Ovary (tissue), 3 donors: ENCODE data around the gene DCAF8L1.

Source experiments
- POLR2A ChIP-seq: fragments of 450-650 bp; IDR thresholded peaks from one replicate; pipeline ENCODE4 v1.6.1; 2017; ENCODE audit warnings: antibody characterized with exemption, mild to moderate bottlenecking, moderate library complexity
- TF ChIP-seq, protein P1 (sequence below), 3 donors: fragments of 450-650 bp in 2 of 3; fragments of 200-600 bp in 1 of 3; IDR thresholded peaks; one replicate each; pipeline versions ENCODE4 v1.5.1 to v1.8.0; 2016 to 2022; ENCODE audit warnings: antibody characterized with exemption in 3 of 3, mild to moderate bottlenecking in 1 of 3
- donor health status: DM: no; HTN: no; CAD: no.

- TF ChIP-seq, protein P1, sequence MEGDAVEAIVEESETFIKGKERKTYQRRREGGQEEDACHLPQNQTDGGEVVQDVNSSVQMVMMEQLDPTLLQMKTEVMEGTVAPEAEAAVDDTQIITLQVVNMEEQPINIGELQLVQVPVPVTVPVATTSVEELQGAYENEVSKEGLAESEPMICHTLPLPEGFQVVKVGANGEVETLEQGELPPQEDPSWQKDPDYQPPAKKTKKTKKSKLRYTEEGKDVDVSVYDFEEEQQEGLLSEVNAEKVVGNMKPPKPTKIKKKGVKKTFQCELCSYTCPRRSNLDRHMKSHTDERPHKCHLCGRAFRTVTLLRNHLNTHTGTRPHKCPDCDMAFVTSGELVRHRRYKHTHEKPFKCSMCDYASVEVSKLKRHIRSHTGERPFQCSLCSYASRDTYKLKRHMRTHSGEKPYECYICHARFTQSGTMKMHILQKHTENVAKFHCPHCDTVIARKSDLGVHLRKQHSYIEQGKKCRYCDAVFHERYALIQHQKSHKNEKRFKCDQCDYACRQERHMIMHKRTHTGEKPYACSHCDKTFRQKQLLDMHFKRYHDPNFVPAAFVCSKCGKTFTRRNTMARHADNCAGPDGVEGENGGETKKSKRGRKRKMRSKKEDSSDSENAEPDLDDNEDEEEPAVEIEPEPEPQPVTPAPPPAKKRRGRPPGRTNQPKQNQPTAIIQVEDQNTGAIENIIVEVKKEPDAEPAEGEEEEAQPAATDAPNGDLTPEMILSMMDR (IDR thresholded peaks at IDR 0.05) = no peak
- no peak for TF ChIP-seq POLR2A
Observed at GRCh38 chrX:27966492-27966891, 14.8 kb downstream of the DCAF8L1 start.
